Subcutaneous adipose tissue (tissue), 4 donors: ENCODE data around the gene LTBP3. TPM values are rescaled to one million over a fixed set of nuclear protein-coding genes. Genes with fewer than 3 reads are reported as not detected.

Source experiments
- total RNA-seq, 4 donors: library from RNA; depleted of rRNA; stranded (reverse); fragments of >200 nt; gene quantifications; one replicate each; pipeline ENCODE4 v1.1.0, GENCODE V29; 2016
- TF ChIP-seq, protein P1 (sequence below): fragments of 450-650 bp; IDR thresholded peaks from one replicate; pipeline ENCODE4 v1.5.1; 2016; ENCODE audit warnings: low read depth, mild to moderate bottlenecking, control low read depth, antibody characterized with exemption, moderate library complexity

LTBP3 gene
- total RNA-seq, 4 donors from 2014 or later: 24.8 to 81.3 (median 77.3) TPM

GRCh38 chr11:65525546-65526480 is 32.3 kb downstream of the LTBP3 start:
- TF ChIP-seq, protein P1, sequence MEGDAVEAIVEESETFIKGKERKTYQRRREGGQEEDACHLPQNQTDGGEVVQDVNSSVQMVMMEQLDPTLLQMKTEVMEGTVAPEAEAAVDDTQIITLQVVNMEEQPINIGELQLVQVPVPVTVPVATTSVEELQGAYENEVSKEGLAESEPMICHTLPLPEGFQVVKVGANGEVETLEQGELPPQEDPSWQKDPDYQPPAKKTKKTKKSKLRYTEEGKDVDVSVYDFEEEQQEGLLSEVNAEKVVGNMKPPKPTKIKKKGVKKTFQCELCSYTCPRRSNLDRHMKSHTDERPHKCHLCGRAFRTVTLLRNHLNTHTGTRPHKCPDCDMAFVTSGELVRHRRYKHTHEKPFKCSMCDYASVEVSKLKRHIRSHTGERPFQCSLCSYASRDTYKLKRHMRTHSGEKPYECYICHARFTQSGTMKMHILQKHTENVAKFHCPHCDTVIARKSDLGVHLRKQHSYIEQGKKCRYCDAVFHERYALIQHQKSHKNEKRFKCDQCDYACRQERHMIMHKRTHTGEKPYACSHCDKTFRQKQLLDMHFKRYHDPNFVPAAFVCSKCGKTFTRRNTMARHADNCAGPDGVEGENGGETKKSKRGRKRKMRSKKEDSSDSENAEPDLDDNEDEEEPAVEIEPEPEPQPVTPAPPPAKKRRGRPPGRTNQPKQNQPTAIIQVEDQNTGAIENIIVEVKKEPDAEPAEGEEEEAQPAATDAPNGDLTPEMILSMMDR: no peak

GRCh38 chr11:65524741-65525545 is 33.2 kb downstream of the LTBP3 start, which contains the start of gene SCYL1:
SCYL1 (plus strand) TSS chr11:65525083; CDS start chr11:65525154, 71 bp downstream.
- TF ChIP-seq, protein P1: no peak

- TF ChIP-seq, protein P1: no peak
These were observed 34.0 kb downstream of the LTBP3 start for GRCh38 chr11:65524014-65524740.

GRCh38 chr11:65516135-65516968 is 41.8 kb downstream of the LTBP3 start:
- TF ChIP-seq, protein P1: no peak

DNA sequence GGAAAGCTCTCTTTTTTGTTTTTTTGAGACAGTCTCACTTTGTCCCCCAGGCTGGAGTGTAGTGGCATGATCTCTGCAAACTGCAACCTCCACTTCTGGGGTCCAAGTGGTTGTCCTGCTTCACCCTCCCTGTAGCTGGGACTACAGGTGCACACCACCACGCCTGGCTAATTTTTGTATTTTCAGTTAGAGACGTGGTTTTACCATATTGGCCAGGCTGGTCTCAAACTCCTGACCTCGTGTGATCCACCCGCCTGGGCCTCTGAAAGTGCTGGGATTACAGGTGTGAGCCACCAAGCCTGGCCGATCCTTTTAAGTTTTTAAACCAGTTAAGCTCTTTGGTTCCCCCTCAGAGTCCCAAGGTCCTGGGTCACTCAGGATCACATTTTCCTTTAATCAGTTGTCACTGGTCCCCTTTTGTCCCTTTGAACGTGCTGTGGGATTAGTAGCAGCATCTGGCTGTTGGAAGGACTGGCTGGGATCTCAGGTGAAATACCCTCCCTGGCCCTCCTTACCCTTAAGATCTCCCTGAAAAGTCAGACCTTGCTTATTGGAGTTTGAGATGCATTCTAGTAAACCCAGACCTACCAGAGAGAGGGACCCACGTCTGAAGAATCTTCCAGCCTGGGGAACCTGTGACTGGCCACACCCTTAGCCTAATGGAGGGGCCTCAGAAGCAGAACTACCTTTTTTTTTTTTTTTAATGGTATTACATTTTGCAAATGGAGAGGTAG is 51.2 kb downstream of the LTBP3 start:
- TF ChIP-seq, protein P1: no peak

- TF ChIP-seq, protein P1: no peak
These were observed 51.8 kb downstream of the LTBP3 start for GRCh38 chr11:65506290-65506771.
